CD14-positive monocyte (primary cell): ENCODE results near the gene UHRF1. TPM values are rescaled to one million over a fixed set of nuclear protein-coding genes. Genes with fewer than 3 reads are reported as not detected.

Source experiments
- DNase-seq, 3 donors: peaks; one replicate each; pipeline ENCODE4 v3.0.0-alpha.2; 2011 to 2022
- H2AFZ ChIP-seq: 2 replicates; pipeline ENCODE4 v1.6.0; 2012; ENCODE audit warnings: mild to moderate bottlenecking, low read depth, low read length, inconsistent platforms; ENCODE audit not compliant: insufficient read depth, poor library complexity, severe bottlenecking
- H3K27ac ChIP-seq, 2 donors: 1 replicate in 1 of 2; 2 replicates in 1 of 2; pipeline ENCODE4 v1.5.1; 2012 to 2013; ENCODE audit warnings: low read length in 2 of 2, control low read depth in 1 of 2, inconsistent platforms in 1 of 2, low read depth in 1 of 2, mild to moderate bottlenecking in 1 of 2
- H3K27me3 ChIP-seq, 2 donors: one replicate each; pipeline versions ENCODE4 v1.6.0 to v1.6.1; 2011 to 2013; ENCODE audit warnings: low read length in 2 of 2; ENCODE audit not compliant: control insufficient read depth in 2 of 2, insufficient read depth in 2 of 2
- H3K36me3 ChIP-seq, 2 donors: replicated peaks in 1 of 2; 1 replicate in 1 of 2; 2 replicates in 1 of 2; pipeline versions ENCODE4 v1.5.1 to v1.6.1; 2012 to 2013; ENCODE audit warnings: low read length in 2 of 2, control low read depth in 1 of 2, inconsistent platforms in 1 of 2, mild to moderate bottlenecking in 1 of 2; ENCODE audit not compliant: insufficient read depth in 2 of 2, control insufficient read depth in 1 of 2
- H3K4me1 ChIP-seq, 2 donors: 1 replicate in 1 of 2; 2 replicates in 1 of 2; pipeline versions ENCODE4 v1.5.1 to v1.6.1; 2012 to 2013; ENCODE audit warnings: low read length in 2 of 2, control low read depth in 1 of 2, inconsistent platforms in 1 of 2, mild to moderate bottlenecking in 1 of 2, moderate library complexity in 1 of 2; ENCODE audit not compliant: insufficient read depth in 2 of 2, control insufficient read depth in 1 of 2
- H3K4me2 ChIP-seq: replicated peaks from 2 replicates; pipeline ENCODE3; 2012; ENCODE audit warnings: low read length, moderate library complexity, mild to moderate bottlenecking; ENCODE audit not compliant: poor library complexity, severe bottlenecking; ENCODE audit errors: extremely low read depth
- H3K4me3 ChIP-seq, 3 experiments: fragments of 200-600 bp in 1 of 3; sonication (generic) in 1 of 3; replicated peaks in 1 of 3; 1 replicate in 2 of 3; 2 replicates in 1 of 3; pipeline ENCODE4 v1.5.1; 2011 to 2013; ENCODE audit warnings: low read length in 3 of 3, mild to moderate bottlenecking in 3 of 3, control low read depth in 2 of 3, low read depth in 2 of 3, inconsistent platforms in 1 of 3, moderate library complexity in 1 of 3
- H3K79me2 ChIP-seq: 2 replicates; pipeline ENCODE4 v1.6.0; 2012; ENCODE audit warnings: mild to moderate bottlenecking, control low read depth, inconsistent platforms, low read length, moderate library complexity; ENCODE audit not compliant: insufficient read depth
- H3K9ac ChIP-seq: 2 replicates; pipeline ENCODE4 v1.6.0; 2017; ENCODE audit warnings: low read length, mild to moderate bottlenecking; ENCODE audit not compliant: insufficient read depth, poor library complexity, severe bottlenecking
- H3K9me3 ChIP-seq, 2 donors: replicated peaks in 1 of 2; 1 replicate in 1 of 2; 2 replicates in 1 of 2; pipeline versions ENCODE4 v1.5.1 to v1.6.1; 2012 to 2013; ENCODE audit warnings: low read length in 2 of 2, control low read depth in 1 of 2; ENCODE audit not compliant: control insufficient read depth in 1 of 2, insufficient read depth in 1 of 2
- H4K20me1 ChIP-seq: 2 replicates; pipeline ENCODE4 v1.6.0; 2012; ENCODE audit warnings: mild to moderate bottlenecking, low read length, control low read depth, moderate library complexity; ENCODE audit not compliant: insufficient read depth
- H3K27ac Mint-ChIP-seq, 7 donors: one replicate each; pipeline ENCODE4 v1.8.0; 2020; ENCODE audit warnings: mild to moderate bottlenecking in 7 of 7, mixed read lengths in 7 of 7, moderate library complexity in 6 of 7, inconsistent platforms in 2 of 7
- H3K27me3 Mint-ChIP-seq, 3 donors: one replicate each; pipeline ENCODE4 v1.8.0; 2021 to 2022; ENCODE audit warnings: low read depth in 3 of 3, mild to moderate bottlenecking in 3 of 3, mixed read lengths in 3 of 3, moderate library complexity in 3 of 3, inconsistent platforms in 1 of 3
- H3K36me3 Mint-ChIP-seq, 2 donors: one replicate each; pipeline ENCODE4 v1.8.0; 2020; ENCODE audit warnings: mixed read lengths in 2 of 2, inconsistent platforms in 1 of 2, mild to moderate bottlenecking in 1 of 2
- H3K4me1 Mint-ChIP-seq: one replicate; pipeline ENCODE4 v1.8.0; 2020; ENCODE audit warnings: mild to moderate bottlenecking, mixed read lengths
- H3K4me3 Mint-ChIP-seq, 2 donors: one replicate each; pipeline ENCODE4 v1.8.0; 2020; ENCODE audit warnings: mild to moderate bottlenecking in 2 of 2, mixed read lengths in 2 of 2, moderate library complexity in 1 of 2
- H3K9me3 Mint-ChIP-seq, 7 donors: one replicate each; pipeline ENCODE4 v1.8.0; 2020 to 2022; ENCODE audit warnings: mixed read lengths in 7 of 7, mild to moderate bottlenecking in 6 of 7, moderate library complexity in 6 of 7, inconsistent platforms in 2 of 7
- CTCF ChIP-seq: fragments of 200-600 bp; IDR thresholded peaks from one replicate; pipeline ENCODE4 v1.8.0; 2022; ENCODE audit warnings: antibody characterized with exemption, mild to moderate bottlenecking
- WGBS: methylation state at CpG from one replicate; pipeline ENCODE4 v1.1.5; 2013; ENCODE audit warnings: missing lambda C conversion rate; ENCODE audit not compliant: insufficient coverage; 5-methylcytosine and 5-hydroxymethylcytosine counted together
- intact Hi-C, 2 donors: fragments of 100-400 bp; cut with micrococcal nuclease; formaldehyde crosslinking; loops; one replicate each; pipeline versions ENCODE4 v1.15.0 to v1.15.1; 2023
- polyA plus RNA-seq, 3 donors: library from polyadenylated mRNA; depleted of rRNA in 1 of 3; unstranded in 2 of 3; stranded (reverse) in 1 of 3; fragments of 300-500 nt in 2 of 3; fragments of >200 nt in 1 of 3; fragmentation: Illumina TruSeq in 2 of 3; gene quantifications; 1 replicate in 2 of 3; 2 replicates in 1 of 3; pipeline ENCODE4 v1.2.3, GENCODE V29; 2012 to 2021

The UHRF1 gene
- polyA plus RNA-seq, 3 donors = 0.06 to 0.77 (median 0.63) TPM

GRCh38 chr19:4929186-4929585, 19.9 kb downstream of the UHRF1 start:
- over 99% methylated on average over 21 of the region's 22 CpGs for WGBS
- Histone ChIP-seq H3K4me3 (no peak overlapping the region), H3K79me2 (peaks cover 83% of the 10 kb centered on the region), H2AFZ (no peak overlapping the region), H3K9me3 (no peaks in the 10 kb centered on the region), H3K27me3 (no peaks in the 10 kb centered on the region), H4K20me1 (no peaks in the 10 kb centered on the region), H3K27ac (no peak overlapping the region), H3K4me2 (no peak overlapping the region), H3K9ac (no peak overlapping the region), H3K4me1 (peaks cover 0 to 6% of the 10 kb centered on the region in 2 donors), H3K36me3 (peaks cover 21 to 47% of the 10 kb centered on the region in 2 donors)
- Mint-ChIP-seq H3K9me3 (no peaks in the 10 kb centered on the region), H3K27me3 (peaks cover 0 to 1% (median 1%) of the 10 kb centered on the region in 3 donors), H3K27ac (peak overlapping the region in 1 of 7 donors; percentile 50), H3K4me3 (no peak overlapping the region), H3K4me1 (peaks cover 11% of the 10 kb centered on the region), H3K36me3 (peaks cover 27 to 71% of the 10 kb centered on the region in 2 donors)
- DNase-seq = no peak
- no peak for TF ChIP-seq CTCF
- intact Hi-C loops = no loop called here

- Histone ChIP-seq H3K27ac (no peak overlapping the region), H2AFZ (no peak overlapping the region), H3K27me3 (no peaks in the 10 kb centered on the region), H3K4me2 (no peak overlapping the region), H3K4me3 (no peak overlapping the region), H3K36me3 (peaks cover 31 to 62% of the 10 kb centered on the region in 2 donors), H3K4me1 (no peaks in the 10 kb centered on the region), H4K20me1 (no peaks in the 10 kb centered on the region), H3K9me3 (no peaks in the 10 kb centered on the region), H3K9ac (no peak overlapping the region), H3K79me2 (peaks cover 81% of the 10 kb centered on the region)
- Mint-ChIP-seq H3K4me3 (no peak overlapping the region), H3K4me1 (peaks cover 3% of the 10 kb centered on the region), H3K36me3 (peaks cover 40 to 85% of the 10 kb centered on the region in 2 donors), H3K27me3 (peaks cover 0 to 1% (median 0%) of the 10 kb centered on the region in 3 donors), H3K9me3 (peaks cover 0 to 1% (median 0%) of the 10 kb centered on the region in 7 donors), H3K27ac (no peak overlapping the region)
- 92% methylated on average over 28 of the region's 28 CpGs for WGBS
- DNase-seq = no peak
- intact Hi-C loops = no loop called here
- no peak for TF ChIP-seq CTCF
These were observed 21.4 kb downstream of the UHRF1 start for GRCh38 chr19:4930664-4931063.
